Measurements from ENCODE around the gene TSPAN18. TPM values are rescaled to one million over a fixed set of nuclear protein-coding genes. Genes with fewer than 3 reads are reported as not detected.

Gene TSPAN18
- total and polyA plus RNA-seq, 2 of the 8 experiments (the other 6 are each of a cell fraction or from before 2014, with no cell fraction given), result 5.2 to 10.2 TPM

GRCh38 chr11:44834846-44835245 is 108.1 kb downstream of the TSPAN18 start (continued):
- TF ChIP-seq MAX (IDR thresholded peaks at IDR 0.05) (no peak), BRCA1 (IDR thresholded peaks at IDR 0.05; ENCODE audit: low read depth, low read length) (no peak)
